Ascending aorta (tissue), 2 donors: ENCODE results near the gene SLC30A9. TPM values are rescaled to one million over a fixed set of nuclear protein-coding genes. Genes with fewer than 3 reads are reported as not detected.

Experiments
- DNase-seq, 2 donors: peaks; one replicate each; pipeline ENCODE4 v3.0.0-alpha.2; 2019; ENCODE audit warnings: low spot score in 2 of 2
- H3K27ac ChIP-seq, 2 donors: fragments of 200-600 bp; sonication (generic); one replicate each; pipeline ENCODE4 v1.5.1; 2016 to 2017; ENCODE audit warnings: mild to moderate bottlenecking in 1 of 2
- H3K27me3 ChIP-seq: fragments of 200-600 bp; sonication (generic); one replicate; pipeline ENCODE4 v1.5.1; 2017
- H3K36me3 ChIP-seq, 2 donors: fragments of 200-600 bp; sonication (generic); one replicate each; pipeline ENCODE4 v1.5.1; 2016
- H3K4me1 ChIP-seq, 2 donors: fragments of 200-600 bp; sonication (generic); one replicate each; pipeline ENCODE4 v1.5.1; 2016 to 2017; ENCODE audit warnings: mild to moderate bottlenecking in 1 of 2
- H3K4me3 ChIP-seq, 2 donors: fragments of 200-600 bp; sonication (generic); one replicate each; pipeline ENCODE4 v1.5.1; 2016 to 2017; ENCODE audit warnings: mild to moderate bottlenecking in 1 of 2
- H3K9me3 ChIP-seq, 2 donors: fragments of 200-600 bp; sonication (generic); one replicate each; pipeline ENCODE4 v1.5.1; 2016
- CTCF ChIP-seq, 3 experiments: fragments of 200-600 bp in 2 of 3; fragments of 450-650 bp in 1 of 3; sonication (generic) in 2 of 3; IDR thresholded peaks; one replicate each; pipeline ENCODE4 v1.5.1; 2016 to 2019; ENCODE audit warnings: antibody characterized with exemption in 3 of 3, mild to moderate bottlenecking in 1 of 3, moderate library complexity in 1 of 3
- intact Hi-C: fragments of 100-400 bp; cut with DNase I; formaldehyde crosslinking; loops from one replicate; pipeline ENCODE4 v1.15.1; 2023
- total RNA-seq: library from RNA; depleted of rRNA; stranded (reverse); fragments of >200 nt; gene quantifications from one replicate; pipeline ENCODE4 v1.1.0, GENCODE V29; 2016

The SLC30A9 gene
- total RNA-seq, 1 donor from 2014 or later: 41.0 TPM

- Histone ChIP-seq H3K4me3 (no peak overlapping the region), H3K27me3 (no peaks in the 10 kb centered on the region), H3K36me3 (no peaks in the 10 kb centered on the region), H3K9me3 (no peaks in the 10 kb centered on the region), H3K27ac (no peak overlapping the region), H3K4me1 (no peaks in the 10 kb centered on the region)
- no peak for TF ChIP-seq CTCF (IDR thresholded peaks at IDR 0.05)
- DNase-seq: no peak
- intact Hi-C loops: no loop called here
Measured at GRCh38 chr4:41976775-41977516, 13.4 kb upstream of the SLC30A9 start.

GRCh38 chr4:41977709-41978108 is 12.6 kb upstream of the SLC30A9 start:
- Histone ChIP-seq H3K27ac (no peak overlapping the region), H3K36me3 (no peaks in the 10 kb centered on the region), H3K4me1 (no peaks in the 10 kb centered on the region), H3K9me3 (no peaks in the 10 kb centered on the region), H3K27me3 (no peaks in the 10 kb centered on the region), H3K4me3 (no peak overlapping the region)
- intact Hi-C loops: no loop called here
- TF ChIP-seq CTCF (IDR thresholded peaks at IDR 0.05): no peak
- no peak for DNase-seq

GRCh38 chr4:41981456-41981855 is 8.9 kb upstream of the SLC30A9 start, which contains the start of gene DCAF4L1:
Gene DCAF4L1 (plus strand): TSS chr4:41981756. CDS start chr4:41981793, 37 bp downstream.
- no peaks in the 10 kb centered on the region for H3K36me3 ChIP-seq
- no peaks in the 10 kb centered on the region for H3K9me3 ChIP-seq
- no peaks in the 10 kb centered on the region for H3K27me3 ChIP-seq
- no peak for DNase-seq
- H3K4me3 ChIP-seq: no peak within 1 kb of the TSS
- intact Hi-C loops: no loop called here
- H3K4me1 ChIP-seq: no peaks in the 10 kb centered on the region
- no peak for TF ChIP-seq CTCF (IDR thresholded peaks at IDR 0.05)
- H3K27ac ChIP-seq: no peak within 1 kb of the TSS

GRCh38 chr4:41982716-41983115 is 7.6 kb upstream of the SLC30A9 start:
- H3K9me3 ChIP-seq: no peaks in the 10 kb centered on the region
- no peak overlapping the region for H3K27ac ChIP-seq
- no peaks in the 10 kb centered on the region for H3K4me1 ChIP-seq
- no peak for DNase-seq
- no peak overlapping the region for H3K4me3 ChIP-seq
- intact Hi-C loops: no loop called here
- H3K27me3 ChIP-seq: no peaks in the 10 kb centered on the region
- TF ChIP-seq CTCF (IDR thresholded peaks at IDR 0.05): no peak
- no peaks in the 10 kb centered on the region for H3K36me3 ChIP-seq

DNA sequence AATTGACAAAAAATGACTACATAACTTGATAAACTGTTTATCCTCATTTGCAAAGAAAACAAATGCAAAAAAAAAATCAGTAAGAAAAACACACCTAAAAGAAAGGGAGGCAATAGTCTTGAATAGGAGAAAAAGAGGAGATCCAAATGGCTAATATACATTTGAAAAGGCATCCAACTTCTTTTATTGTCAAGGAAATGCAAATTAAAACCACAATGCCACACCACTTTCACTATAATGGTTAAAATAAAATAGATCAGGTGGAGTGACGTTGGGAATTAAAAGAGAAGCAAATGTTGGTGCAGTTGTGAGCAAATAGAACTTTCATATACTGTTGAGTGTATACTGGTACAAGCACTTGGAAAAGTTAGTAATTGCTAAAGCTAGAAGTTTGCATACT is 5.2 kb upstream of the SLC30A9 start:
- peaks cover 0 to 5% of the 10 kb centered on the region in 2 donors for H3K4me1 ChIP-seq
- no peak for DNase-seq
- H3K4me3 ChIP-seq: no peak overlapping the region
- no peaks in the 10 kb centered on the region for H3K36me3 ChIP-seq
- H3K27ac ChIP-seq: no peak overlapping the region
- TF ChIP-seq CTCF (IDR thresholded peaks at IDR 0.05): no peak
- intact Hi-C loops: no loop called here
- no peaks in the 10 kb centered on the region for H3K9me3 ChIP-seq
- no peaks in the 10 kb centered on the region for H3K27me3 ChIP-seq
